ENCODE measurements around the gene HEY2. TPM values are rescaled to one million over a fixed set of nuclear protein-coding genes. Genes with fewer than 3 reads are reported as not detected.

HEY2 gene
- total RNA-seq, 1 donor from 2014 or later = 82.7 TPM

GRCh38 chr6:125743604-125744003 lies 5.8 kb upstream of the HEY2 start:
- Mint-ChIP-seq H3K36me3 (ENCODE audit: low read depth, unreplicated experiment) (no peaks in the 10 kb centered on the region), H3K4me1 (ENCODE audit: unreplicated experiment) (peaks cover 38% of the 10 kb centered on the region), H3K27ac (ENCODE audit: unreplicated experiment) (no peak overlapping the region), H3K9me3 (ENCODE audit: unreplicated experiment) (no peaks in the 10 kb centered on the region), H3K27me3 (ENCODE audit: unreplicated experiment) (peaks cover 2% of the 10 kb centered on the region), H3K4me3 (ENCODE audit: unreplicated experiment) (no peak overlapping the region)
- TF ChIP-seq, protein P1, sequence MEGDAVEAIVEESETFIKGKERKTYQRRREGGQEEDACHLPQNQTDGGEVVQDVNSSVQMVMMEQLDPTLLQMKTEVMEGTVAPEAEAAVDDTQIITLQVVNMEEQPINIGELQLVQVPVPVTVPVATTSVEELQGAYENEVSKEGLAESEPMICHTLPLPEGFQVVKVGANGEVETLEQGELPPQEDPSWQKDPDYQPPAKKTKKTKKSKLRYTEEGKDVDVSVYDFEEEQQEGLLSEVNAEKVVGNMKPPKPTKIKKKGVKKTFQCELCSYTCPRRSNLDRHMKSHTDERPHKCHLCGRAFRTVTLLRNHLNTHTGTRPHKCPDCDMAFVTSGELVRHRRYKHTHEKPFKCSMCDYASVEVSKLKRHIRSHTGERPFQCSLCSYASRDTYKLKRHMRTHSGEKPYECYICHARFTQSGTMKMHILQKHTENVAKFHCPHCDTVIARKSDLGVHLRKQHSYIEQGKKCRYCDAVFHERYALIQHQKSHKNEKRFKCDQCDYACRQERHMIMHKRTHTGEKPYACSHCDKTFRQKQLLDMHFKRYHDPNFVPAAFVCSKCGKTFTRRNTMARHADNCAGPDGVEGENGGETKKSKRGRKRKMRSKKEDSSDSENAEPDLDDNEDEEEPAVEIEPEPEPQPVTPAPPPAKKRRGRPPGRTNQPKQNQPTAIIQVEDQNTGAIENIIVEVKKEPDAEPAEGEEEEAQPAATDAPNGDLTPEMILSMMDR (IDR thresholded peaks at IDR 0.05; ENCODE audit: unreplicated experiment) = no peak
- DNase-seq (ENCODE audit: low spot score) = no peak

DNA sequence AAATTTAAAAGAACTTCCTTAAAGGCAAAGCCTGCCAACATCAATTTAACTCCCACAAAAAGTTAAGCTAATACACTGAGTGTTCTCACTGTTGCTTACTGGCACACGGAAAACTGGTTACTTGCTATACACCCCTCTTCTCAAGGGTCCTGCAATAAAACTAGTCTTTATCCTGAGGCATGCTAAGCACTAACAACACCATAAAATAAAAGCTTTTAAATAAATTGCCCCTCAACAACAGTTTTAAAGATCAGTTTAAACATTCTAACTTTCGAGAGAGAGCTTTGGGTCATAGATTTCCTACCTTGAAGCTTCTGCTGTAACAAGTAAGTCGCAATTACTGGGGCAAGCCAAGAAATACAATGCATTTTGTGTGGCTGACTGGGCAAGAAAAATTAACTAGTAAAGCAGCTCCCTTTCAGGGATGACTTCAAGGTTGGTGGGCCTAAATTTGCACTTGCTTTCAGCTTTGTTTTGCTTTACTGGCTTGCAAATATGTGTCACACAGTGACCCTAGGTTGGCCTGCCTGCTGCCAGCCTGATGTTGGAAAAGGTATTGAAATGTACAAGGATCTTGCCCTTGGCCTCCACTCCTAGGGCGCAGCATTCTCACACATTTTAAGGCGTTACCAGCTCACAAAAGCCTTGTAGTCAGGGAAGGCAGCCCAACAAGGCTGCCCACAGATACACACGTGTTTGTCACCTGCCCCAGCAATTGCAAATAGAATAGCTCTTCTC lies 4.0 kb upstream of the HEY2 start:
- Mint-ChIP-seq H3K36me3 (ENCODE audit: low read depth, unreplicated experiment) (peaks cover 7% of the 10 kb centered on the region), H3K4me1 (ENCODE audit: unreplicated experiment) (peaks cover 43% of the 10 kb centered on the region), H3K27me3 (ENCODE audit: unreplicated experiment) (peaks cover 4% of the 10 kb centered on the region), H3K9me3 (ENCODE audit: unreplicated experiment) (no peaks in the 10 kb centered on the region), H3K4me3 (ENCODE audit: unreplicated experiment) (peak overlapping the region; percentile 91), H3K27ac (ENCODE audit: unreplicated experiment) (peak overlapping the region; percentile 98)
- DNase-seq (ENCODE audit: low spot score) = no peak
- TF ChIP-seq, protein P1 (IDR thresholded peaks at IDR 0.05; ENCODE audit: unreplicated experiment) = no peak

DNA sequence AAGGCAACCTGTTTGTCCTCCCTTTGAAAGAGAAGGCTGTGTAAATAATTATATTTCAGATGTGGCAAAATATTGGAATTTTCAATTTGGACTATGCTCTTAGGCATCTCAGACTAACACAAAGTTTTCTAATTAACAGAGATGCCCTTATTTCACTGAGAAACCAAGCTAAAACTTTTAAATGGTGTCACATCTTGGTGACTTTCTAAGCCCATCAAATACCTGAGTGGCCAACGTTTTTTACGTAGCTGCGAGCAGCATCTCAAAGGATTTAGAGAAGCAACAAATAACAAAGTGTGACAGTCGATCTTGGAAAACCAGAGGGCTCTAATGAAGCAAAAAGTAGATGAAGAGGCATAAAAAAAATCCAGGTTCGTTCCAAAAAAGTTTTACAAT lies 3.4 kb upstream of the HEY2 start:
- peak overlapping the region; percentile 91 for H3K4me3 Mint-ChIP-seq (ENCODE audit: unreplicated experiment)
- peak overlapping the region; percentile 98 for H3K27ac Mint-ChIP-seq (ENCODE audit: unreplicated experiment)
- H3K27me3 Mint-ChIP-seq (ENCODE audit: unreplicated experiment) = peaks cover 4% of the 10 kb centered on the region
- H3K4me1 Mint-ChIP-seq (ENCODE audit: unreplicated experiment) = peaks cover 46% of the 10 kb centered on the region
- no peaks in the 10 kb centered on the region for H3K9me3 Mint-ChIP-seq (ENCODE audit: unreplicated experiment)
- TF ChIP-seq, protein P1 (IDR thresholded peaks at IDR 0.05; ENCODE audit: unreplicated experiment) = no peak
- DNase-seq (ENCODE audit: low spot score) = no peak
- H3K36me3 Mint-ChIP-seq (ENCODE audit: low read depth, unreplicated experiment) = peaks cover 10% of the 10 kb centered on the region

GRCh38 chr6:125746731-125747588 lies 2.5 kb upstream of the HEY2 start:
- peaks cover 46% of the 10 kb centered on the region for H3K4me1 Mint-ChIP-seq (ENCODE audit: unreplicated experiment)
- peak; percentile 40 for DNase-seq (ENCODE audit: low spot score)
- peaks cover 4% of the 10 kb centered on the region for H3K27me3 Mint-ChIP-seq (ENCODE audit: unreplicated experiment)
- H3K27ac Mint-ChIP-seq (ENCODE audit: unreplicated experiment) = peak overlapping the region; percentile 98
- peaks cover 18% of the 10 kb centered on the region for H3K36me3 Mint-ChIP-seq (ENCODE audit: low read depth, unreplicated experiment)
- H3K9me3 Mint-ChIP-seq (ENCODE audit: unreplicated experiment) = no peaks in the 10 kb centered on the region
- H3K4me3 Mint-ChIP-seq (ENCODE audit: unreplicated experiment) = peak overlapping the region; percentile 91
- TF ChIP-seq, protein P1 (IDR thresholded peaks at IDR 0.05; ENCODE audit: unreplicated experiment) = no peak

All from endothelial cell (in vitro differentiated cells).